Neural crest cell (in vitro differentiated cells): ENCODE data around the gene ARL11. TPM values are rescaled to one million over a fixed set of nuclear protein-coding genes. Genes with fewer than 3 reads are reported as not detected.
A peak's percentile ranks its signal among the peaks of the same experiment; 100 is the strongest.

Source experiments
- DNase-seq: peaks from one replicate; pipeline ENCODE4 v3.0.0; 2021; ENCODE audit warnings: low read depth, mixed read lengths, low spot score
- H3K27ac Mint-ChIP-seq: one replicate; pipeline ENCODE4 v1.8.0; 2021; ENCODE audit warnings: mild to moderate bottlenecking, mixed read lengths; ENCODE audit not compliant: unreplicated experiment
- H3K27me3 Mint-ChIP-seq: 2 replicates; pipeline ENCODE4 v1.8.0; 2021; ENCODE audit warnings: low read depth, mild to moderate bottlenecking, mixed read lengths
- H3K36me3 Mint-ChIP-seq: 2 replicates; pipeline ENCODE4 v1.8.0; 2021; ENCODE audit warnings: low read depth, mild to moderate bottlenecking, mixed read lengths
- H3K4me1 Mint-ChIP-seq: 2 replicates; pipeline ENCODE4 v1.8.0; 2021; ENCODE audit warnings: mixed read lengths
- H3K4me3 Mint-ChIP-seq: one replicate; pipeline ENCODE4 v1.8.0; 2021; ENCODE audit warnings: mild to moderate bottlenecking, mixed read lengths
- H3K9me3 Mint-ChIP-seq: 2 replicates; pipeline ENCODE4 v1.8.0; 2021; ENCODE audit warnings: mixed read lengths
- total RNA-seq: library from RNA; stranded (reverse); gene quantifications from 2 replicates; pipeline ENCODE4 v1.2.1, GENCODE V29; 2021
- TF ChIP-seq, protein P1 (sequence below): fragments of 200-600 bp; sonication (generic); conservative IDR thresholded peaks from 2 replicates; pipeline ENCODE4 v1.5.0; 2021; ENCODE audit warnings: antibody characterized with exemption, mild to moderate bottlenecking

ARL11 gene
- total RNA-seq, 1 donor from 2014 or later, result not detected

DNA sequence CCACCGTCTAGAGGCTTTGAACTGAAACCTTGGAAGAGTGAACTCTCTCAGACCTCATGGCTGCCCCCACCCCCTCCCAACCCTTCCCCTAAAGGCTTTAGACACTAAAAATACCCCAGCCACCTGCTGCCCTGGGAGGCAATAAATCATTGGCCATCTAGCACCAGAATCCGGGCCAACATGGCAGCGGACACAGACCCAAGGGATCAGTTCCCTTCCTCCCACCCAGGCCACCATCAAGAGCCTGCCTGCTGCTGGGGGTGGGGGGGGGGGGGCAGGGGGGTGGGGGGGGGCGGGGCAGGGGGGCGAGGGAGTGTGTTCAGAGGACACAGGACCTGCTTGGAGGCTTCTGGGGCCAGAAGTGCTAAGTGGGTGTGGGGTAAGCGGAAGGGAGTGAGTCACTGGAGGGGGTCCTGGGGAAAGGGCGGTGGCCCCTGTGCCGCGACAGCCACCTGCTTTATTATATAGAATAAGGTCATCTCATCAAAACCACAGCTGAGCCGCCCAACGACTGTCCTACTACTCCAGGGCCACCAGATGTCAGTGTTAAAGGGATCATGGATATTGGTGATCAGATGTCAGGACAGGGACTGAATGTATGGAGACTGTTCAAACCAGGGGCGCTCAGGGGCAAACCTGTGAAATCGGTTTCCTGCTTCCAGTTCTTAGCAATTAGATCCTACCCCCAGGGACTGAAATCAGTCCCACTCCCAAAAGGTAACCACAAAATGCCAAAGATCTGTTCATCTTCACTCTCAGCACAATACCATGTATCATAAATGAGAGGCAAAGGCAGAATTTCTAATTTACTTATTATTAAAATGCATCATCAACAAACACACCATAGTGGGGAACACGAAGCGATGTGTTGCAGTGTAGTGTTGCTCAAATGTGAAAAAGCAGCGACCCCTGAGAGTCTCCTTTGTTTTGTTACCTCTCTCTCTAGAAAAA, 24.3 kb downstream of the ARL11 start:
- TF ChIP-seq, protein P1, sequence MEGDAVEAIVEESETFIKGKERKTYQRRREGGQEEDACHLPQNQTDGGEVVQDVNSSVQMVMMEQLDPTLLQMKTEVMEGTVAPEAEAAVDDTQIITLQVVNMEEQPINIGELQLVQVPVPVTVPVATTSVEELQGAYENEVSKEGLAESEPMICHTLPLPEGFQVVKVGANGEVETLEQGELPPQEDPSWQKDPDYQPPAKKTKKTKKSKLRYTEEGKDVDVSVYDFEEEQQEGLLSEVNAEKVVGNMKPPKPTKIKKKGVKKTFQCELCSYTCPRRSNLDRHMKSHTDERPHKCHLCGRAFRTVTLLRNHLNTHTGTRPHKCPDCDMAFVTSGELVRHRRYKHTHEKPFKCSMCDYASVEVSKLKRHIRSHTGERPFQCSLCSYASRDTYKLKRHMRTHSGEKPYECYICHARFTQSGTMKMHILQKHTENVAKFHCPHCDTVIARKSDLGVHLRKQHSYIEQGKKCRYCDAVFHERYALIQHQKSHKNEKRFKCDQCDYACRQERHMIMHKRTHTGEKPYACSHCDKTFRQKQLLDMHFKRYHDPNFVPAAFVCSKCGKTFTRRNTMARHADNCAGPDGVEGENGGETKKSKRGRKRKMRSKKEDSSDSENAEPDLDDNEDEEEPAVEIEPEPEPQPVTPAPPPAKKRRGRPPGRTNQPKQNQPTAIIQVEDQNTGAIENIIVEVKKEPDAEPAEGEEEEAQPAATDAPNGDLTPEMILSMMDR, result peak; percentile 65

GRCh38 chr13:49653478-49653877, 25.2 kb downstream of the ARL11 start:
- Mint-ChIP-seq H3K4me3 (no peak overlapping the region), H3K36me3 (no peaks in the 10 kb centered on the region)
- TF ChIP-seq, protein P1, result no peak

More for the DNA sequence above, 24.3 kb downstream of the ARL11 start:
- H3K36me3 Mint-ChIP-seq, result no peaks in the 10 kb centered on the region
- no peak overlapping the region for H3K4me3 Mint-ChIP-seq
- no peak overlapping the region for H3K27ac Mint-ChIP-seq
- peak; percentile 32 for DNase-seq
- H3K4me1 Mint-ChIP-seq, result peaks cover 13% of the 10 kb centered on the region
- H3K27me3 Mint-ChIP-seq, result no peaks in the 10 kb centered on the region
- H3K9me3 Mint-ChIP-seq, result no peaks in the 10 kb centered on the region

GRCh38 chr13:49654011-49654410, 25.7 kb downstream of the ARL11 start:
- Mint-ChIP-seq H3K9me3 (no peaks in the 10 kb centered on the region), H3K4me1 (peaks cover 13% of the 10 kb centered on the region), H3K27ac (peak overlapping the region; percentile 17), H3K27me3 (no peaks in the 10 kb centered on the region), H3K36me3 (no peaks in the 10 kb centered on the region), H3K4me3 (no peak overlapping the region)
- no peak for DNase-seq
- TF ChIP-seq, protein P1, result no peak

More at GRCh38 chr13:49653478-49653877, 25.2 kb downstream of the ARL11 start:
- Mint-ChIP-seq H3K27me3 (no peaks in the 10 kb centered on the region), H3K27ac (no peak overlapping the region), H3K9me3 (no peaks in the 10 kb centered on the region), H3K4me1 (peaks cover 13% of the 10 kb centered on the region)
- DNase-seq, result no peak

- TF ChIP-seq, protein P1, result no peak
- H3K27ac Mint-ChIP-seq, result no peak overlapping the region
- H3K36me3 Mint-ChIP-seq, result peaks cover 2% of the 10 kb centered on the region
- H3K4me3 Mint-ChIP-seq, result no peak overlapping the region
- H3K4me1 Mint-ChIP-seq, result peaks cover 13% of the 10 kb centered on the region
- no peak for DNase-seq
- H3K9me3 Mint-ChIP-seq, result no peaks in the 10 kb centered on the region
- no peaks in the 10 kb centered on the region for H3K27me3 Mint-ChIP-seq
Observed at GRCh38 chr13:49655906-49656305, 27.6 kb downstream of the ARL11 start.

DNA sequence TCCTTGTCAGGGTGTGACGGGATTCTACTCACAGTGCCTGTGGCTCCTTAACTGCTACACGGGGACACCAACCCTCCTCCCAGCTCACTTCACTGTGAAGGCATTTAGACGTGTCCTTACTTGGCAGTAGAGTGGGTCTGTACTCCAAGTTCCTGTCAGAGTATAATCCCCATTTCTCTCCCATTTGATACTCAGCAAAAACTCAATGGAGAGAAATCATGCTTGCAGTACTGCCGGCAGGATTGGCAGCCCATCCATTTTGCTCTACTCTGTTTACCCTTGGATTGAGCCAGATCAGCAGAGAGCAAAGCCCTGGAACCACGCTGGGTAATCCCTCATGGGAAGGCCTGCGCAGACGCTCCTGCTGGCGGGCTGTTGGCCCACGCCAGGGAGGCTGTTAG, 28.9 kb downstream of the ARL11 start:
- TF ChIP-seq, protein P1, result no peak
- no peaks in the 10 kb centered on the region for H3K9me3 Mint-ChIP-seq
- no peak overlapping the region for H3K4me3 Mint-ChIP-seq
- no peak overlapping the region for H3K27ac Mint-ChIP-seq
- peaks cover 13% of the 10 kb centered on the region for H3K4me1 Mint-ChIP-seq
- no peak for DNase-seq
- no peaks in the 10 kb centered on the region for H3K27me3 Mint-ChIP-seq
- H3K36me3 Mint-ChIP-seq, result peaks cover 8% of the 10 kb centered on the region
